Muscle layer of duodenum (tissue), 2 donors: Measurements from ENCODE around the gene SLC43A3.
"Not testable (repeated sequence)": the region's sequence is repeated elsewhere in the genome, so short reads cannot be mapped to it uniquely, and the experiment has no call there.

Experiments
- H3K27ac ChIP-seq: one replicate; pipeline ENCODE4 v1.7.0; 2013; ENCODE audit warnings: mild to moderate bottlenecking, low read length
- H3K27me3 ChIP-seq: one replicate; pipeline ENCODE4 v1.7.0; 2013; ENCODE audit warnings: low read depth, mild to moderate bottlenecking, control low read depth, low read length
- H3K36me3 ChIP-seq, 2 donors: one replicate each; pipeline ENCODE4 v1.7.0; 2013; ENCODE audit warnings: low read length in 2 of 2, control low read depth in 1 of 2, mild to moderate bottlenecking in 1 of 2; ENCODE audit not compliant: insufficient read depth in 2 of 2, control insufficient read depth in 1 of 2
- H3K4me1 ChIP-seq, 2 donors: one replicate each; pipeline ENCODE4 v1.7.0; 2013; ENCODE audit warnings: low read length in 2 of 2, mild to moderate bottlenecking in 2 of 2, control low read depth in 1 of 2, moderate library complexity in 1 of 2; ENCODE audit not compliant: insufficient read depth in 2 of 2, control insufficient read depth in 1 of 2
- H3K4me3 ChIP-seq, 2 donors: one replicate each; pipeline ENCODE4 v1.7.0; 2013; ENCODE audit warnings: low read length in 2 of 2, low read depth in 1 of 2, mild to moderate bottlenecking in 1 of 2
- H3K9me3 ChIP-seq, 2 donors: one replicate each; pipeline ENCODE4 v1.7.0; 2013; ENCODE audit warnings: low read length in 2 of 2, control low read depth in 1 of 2, mild to moderate bottlenecking in 1 of 2; ENCODE audit not compliant: control insufficient read depth in 1 of 2
- donor health status: healthy.

Gene SLC43A3

DNA sequence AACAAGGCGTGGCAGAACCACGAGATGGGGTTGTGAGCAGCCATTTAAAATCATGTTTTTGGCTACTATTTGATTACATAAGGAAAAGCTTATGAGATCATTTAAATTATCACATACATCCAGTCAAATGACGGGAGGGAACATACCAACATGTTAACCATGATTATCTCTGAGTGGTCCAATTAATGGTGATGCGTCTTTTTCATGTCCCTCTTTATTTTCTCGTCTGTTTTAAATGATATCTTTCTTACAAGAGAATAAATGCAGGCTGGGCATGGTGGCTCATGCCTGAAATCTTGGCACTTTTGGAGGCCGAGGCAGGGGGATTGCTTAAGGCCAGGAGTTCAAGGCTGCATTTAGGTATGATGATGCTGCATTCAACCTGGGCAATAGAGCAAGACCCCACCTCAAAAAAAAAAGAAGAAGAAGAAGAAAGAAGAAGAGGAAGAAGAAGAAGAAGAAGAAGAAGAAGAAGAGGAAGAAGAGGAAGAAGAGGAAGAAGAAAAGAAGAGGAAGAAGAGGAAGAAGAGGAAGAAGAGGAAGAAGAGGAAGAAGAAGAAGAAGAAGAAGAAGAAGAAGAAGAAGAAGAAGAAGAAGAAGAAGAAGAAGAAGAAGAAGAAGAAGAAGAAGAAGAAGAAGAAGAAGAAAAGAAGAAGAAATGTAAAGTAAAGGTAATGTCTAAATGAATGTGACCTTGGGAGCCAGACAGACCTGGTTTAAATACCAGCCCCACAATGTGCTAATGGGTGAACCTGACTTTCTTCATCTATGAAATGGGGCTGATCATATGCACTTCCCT lies 23.7 kb downstream of the SLC43A3 start:
- peaks cover 0 to 14% of the 10 kb centered on the region in 2 donors for H3K36me3 ChIP-seq

GRCh38 chr11:57402188-57403002 lies 24.5 kb downstream of the SLC43A3 start:
- Histone ChIP-seq H3K4me1 (no peaks in the 10 kb centered on the region), H3K27ac (no peak overlapping the region), H3K9me3 (no peaks in the 10 kb centered on the region), H3K36me3 (peaks cover 0 to 6% of the 10 kb centered on the region in 2 donors), H3K4me3 (no peak overlapping the region), H3K27me3 (no peaks in the 10 kb centered on the region)

More for the DNA sequence above, 23.7 kb downstream of the SLC43A3 start:
- not testable (repeated sequence) for H3K27me3 ChIP-seq, H3K9me3 ChIP-seq, H3K4me1 ChIP-seq, H3K4me3 ChIP-seq, H3K27ac ChIP-seq

- H3K27me3 ChIP-seq: no peaks in the 10 kb centered on the region
Measured at GRCh38 chr11:57399972-57400578, 26.8 kb downstream of the SLC43A3 start.

GRCh38 chr11:57399221-57399620 lies 27.7 kb downstream of the SLC43A3 start:
- Histone ChIP-seq H3K36me3 (no peaks in the 10 kb centered on the region), H3K4me3 (no peak overlapping the region), H3K9me3 (no peaks in the 10 kb centered on the region), H3K27me3 (no peaks in the 10 kb centered on the region), H3K4me1 (no peaks in the 10 kb centered on the region), H3K27ac (no peak overlapping the region)

More at GRCh38 chr11:57399972-57400578, 26.8 kb downstream of the SLC43A3 start:
- H3K4me3 ChIP-seq: no peak overlapping the region
- no peaks in the 10 kb centered on the region for H3K9me3 ChIP-seq
- no peaks in the 10 kb centered on the region for H3K4me1 ChIP-seq
- no peaks in the 10 kb centered on the region for H3K36me3 ChIP-seq
- no peak overlapping the region for H3K27ac ChIP-seq

DNA sequence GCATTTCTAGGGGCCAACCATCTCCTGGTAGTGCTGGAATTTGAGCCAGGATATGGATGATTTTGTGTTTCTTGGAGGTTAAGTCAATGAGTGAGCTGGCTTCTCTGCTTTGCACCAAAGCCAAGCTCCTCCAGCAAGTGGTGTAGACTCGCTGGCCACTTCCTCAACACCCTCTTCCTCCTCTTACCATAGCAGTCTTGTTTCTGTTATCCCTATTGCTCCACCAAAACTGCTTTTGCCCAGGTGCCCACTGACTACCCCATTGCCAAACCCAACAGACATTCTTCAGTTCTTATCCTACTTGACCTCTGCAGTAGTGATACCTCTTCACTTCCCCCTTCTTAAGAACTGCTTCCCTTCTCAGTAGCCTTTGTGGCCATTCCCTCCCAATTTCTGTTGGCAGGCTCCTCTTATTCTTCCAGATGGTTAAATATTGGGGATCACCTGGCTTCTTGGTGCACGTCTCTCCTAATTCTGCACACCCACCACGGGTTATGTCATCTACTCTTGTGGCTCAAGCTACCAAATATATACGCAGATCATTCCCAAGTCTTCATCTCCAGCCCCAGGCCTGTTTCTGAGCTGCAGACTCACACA lies 29.4 kb downstream of the SLC43A3 start:
- Histone ChIP-seq H3K27ac (no peak overlapping the region), H3K9me3 (no peaks in the 10 kb centered on the region), H3K4me1 (no peaks in the 10 kb centered on the region), H3K36me3 (no peaks in the 10 kb centered on the region), H3K4me3 (no peak overlapping the region), H3K27me3 (no peaks in the 10 kb centered on the region)

GRCh38 chr11:57396744-57397143 lies 30.2 kb downstream of the SLC43A3 start:
- Histone ChIP-seq H3K4me3 (no peak overlapping the region), H3K27ac (no peak overlapping the region), H3K27me3 (no peaks in the 10 kb centered on the region), H3K9me3 (no peaks in the 10 kb centered on the region), H3K36me3 (no peaks in the 10 kb centered on the region), H3K4me1 (no peaks in the 10 kb centered on the region)

DNA sequence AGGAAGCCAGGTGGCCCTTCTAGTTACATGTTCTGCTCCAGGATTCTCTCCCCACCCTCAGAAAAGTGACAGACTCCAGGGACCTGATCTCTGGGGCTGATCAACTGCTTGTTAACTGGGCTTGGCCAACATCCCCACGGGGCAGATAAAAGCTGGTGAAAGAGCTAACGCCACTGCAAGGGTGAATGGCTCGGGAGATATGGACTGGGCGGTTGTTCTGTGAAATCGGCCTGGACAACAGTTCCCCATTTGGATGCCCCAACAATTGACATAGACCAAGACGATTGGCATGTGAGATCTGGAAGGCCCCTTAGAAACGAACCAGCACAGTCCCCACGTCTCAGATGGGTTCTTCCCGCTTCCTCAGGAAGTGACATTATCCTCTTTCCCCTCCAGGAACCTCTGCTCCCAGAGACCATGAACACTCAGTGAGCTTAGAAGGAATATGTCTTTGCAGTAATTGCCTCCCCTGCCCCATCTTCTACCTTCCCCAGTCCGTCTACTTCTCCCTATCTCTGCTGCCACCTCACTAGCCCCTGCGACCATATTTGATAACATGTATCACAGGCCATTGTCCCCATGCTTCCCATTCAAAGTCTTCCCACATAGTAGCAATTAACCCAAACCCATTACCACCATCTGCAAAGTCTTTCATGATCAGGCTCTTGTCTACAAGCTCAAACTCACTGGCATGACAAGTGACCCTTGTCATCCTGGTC lies 30.9 kb downstream of the SLC43A3 start:
- H3K9me3 ChIP-seq: no peaks in the 10 kb centered on the region
- no peaks in the 10 kb centered on the region for H3K4me1 ChIP-seq
- no peak overlapping the region for H3K27ac ChIP-seq
- no peaks in the 10 kb centered on the region for H3K27me3 ChIP-seq
- H3K4me3 ChIP-seq: no peak overlapping the region
- H3K36me3 ChIP-seq: no peaks in the 10 kb centered on the region

DNA sequence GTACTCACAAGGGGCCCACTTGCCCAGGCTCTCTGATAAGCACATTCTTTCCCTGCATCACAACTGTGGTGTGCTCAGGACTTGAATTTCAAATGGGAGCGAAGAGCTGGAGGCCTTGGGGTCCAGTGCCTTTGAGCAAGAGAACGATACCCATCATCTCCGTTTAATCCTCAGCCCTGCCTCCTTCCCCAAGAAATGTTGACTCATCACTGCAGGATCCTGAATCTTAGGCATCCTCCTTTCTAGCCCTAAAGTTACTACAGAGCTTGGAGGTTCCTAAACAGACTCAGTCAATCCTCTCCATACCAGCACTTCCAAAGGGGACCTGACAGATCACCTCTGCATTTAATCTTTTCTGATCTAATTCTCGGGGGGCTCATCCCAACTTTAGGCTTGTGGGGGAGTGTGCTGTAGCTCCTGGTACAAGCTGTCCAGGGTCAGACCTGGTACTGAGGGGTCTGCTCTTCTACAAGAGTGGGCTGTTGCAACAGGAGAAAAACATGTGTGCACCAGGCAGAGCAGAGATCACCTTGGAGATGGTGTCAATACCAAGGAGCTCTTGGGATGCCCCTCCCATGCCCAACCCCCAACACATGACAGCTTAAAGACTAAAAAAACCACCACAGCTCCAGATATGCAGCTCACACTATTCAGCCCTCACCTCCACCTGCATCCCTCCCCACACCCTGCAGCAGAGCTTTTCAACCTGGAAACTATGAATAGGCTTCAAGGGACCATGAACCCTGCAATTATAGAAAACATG lies 32.5 kb downstream of the SLC43A3 start:
- H3K36me3 ChIP-seq: no peaks in the 10 kb centered on the region
- no peak overlapping the region for H3K4me3 ChIP-seq
- H3K9me3 ChIP-seq: no peaks in the 10 kb centered on the region
- H3K4me1 ChIP-seq: no peaks in the 10 kb centered on the region
- H3K27ac ChIP-seq: no peak overlapping the region
- no peaks in the 10 kb centered on the region for H3K27me3 ChIP-seq

DNA sequence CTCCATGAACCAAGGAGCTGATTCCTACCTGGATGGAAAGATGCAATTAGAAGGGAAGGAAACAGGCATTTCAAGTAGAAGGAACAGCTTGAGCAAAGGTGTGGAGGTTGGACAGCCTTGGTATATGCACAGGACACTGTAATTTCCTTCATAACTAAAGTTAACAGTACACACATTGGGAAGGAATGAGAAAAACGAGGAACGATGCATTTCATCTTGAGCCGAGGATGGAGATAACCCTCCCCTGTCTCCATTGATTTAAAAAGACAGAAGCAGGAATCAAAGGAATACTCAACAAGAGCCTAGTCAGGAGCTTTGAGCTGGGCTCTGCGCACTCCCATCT lies 34.2 kb downstream of the SLC43A3 start:
- H3K36me3 ChIP-seq: no peaks in the 10 kb centered on the region
- no peaks in the 10 kb centered on the region for H3K27me3 ChIP-seq
- no peak overlapping the region for H3K27ac ChIP-seq
- no peak overlapping the region for H3K4me3 ChIP-seq
- no peaks in the 10 kb centered on the region for H3K4me1 ChIP-seq
- H3K9me3 ChIP-seq: no peaks in the 10 kb centered on the region

- Histone ChIP-seq H3K36me3 (no peaks in the 10 kb centered on the region), H3K4me1 (no peaks in the 10 kb centered on the region)
Measured at GRCh38 chr11:57392066-57392762, 34.7 kb downstream of the SLC43A3 start.

More at GRCh38 chr11:57392066-57392762, 34.7 kb downstream of the SLC43A3 start:
- Histone ChIP-seq H3K9me3 (no peaks in the 10 kb centered on the region), H3K27me3 (no peaks in the 10 kb centered on the region), H3K27ac (no peak overlapping the region), H3K4me3 (no peak overlapping the region)
